ENCODE measurements around the gene DIP2C. TPM values are rescaled to one million over a fixed set of nuclear protein-coding genes. Genes with fewer than 3 reads are reported as not detected.

The DIP2C gene
- polyA plus RNA-seq, 1 of the 3 experiments (the other 2 are of a cell fraction), result 8.7 TPM

GRCh38 chr10:469947-470338, 219.5 kb downstream of the DIP2C start:
- Histone ChIP-seq H3K4me3 (ENCODE audit: low read depth in 2 of 2, low read length in 1 of 2) (no peak overlapping the region), H3K9me2 (no peaks in the 10 kb centered on the region), H3K27ac (ENCODE audit: low read depth in 2 of 2, low read length in 1 of 2) (no peak overlapping the region), H3K4me2 (no peak overlapping the region), H3K79me2 (ENCODE audit: insufficient read depth) (no peaks in the 10 kb centered on the region), H2AFZ (ENCODE audit: low read depth) (no peak overlapping the region), H3K4me1 (ENCODE audit: control insufficient read depth in 1 of 2, insufficient read depth in 2 of 2, low read depth in 1 of 2, low read length in 1 of 2) (peaks cover 0 to 4% of the 10 kb centered on the region in 2 experiments; a peak in 1 of 4 replicates), H4K20me1 (ENCODE audit: insufficient read depth) (no peaks in the 10 kb centered on the region), H3K27me3 (ENCODE audit: insufficient read depth) (no peaks in the 10 kb centered on the region), H3K9me3 (no peaks in the 10 kb centered on the region), H3K9ac (no peak overlapping the region), H3K36me3 (replicated peaks in 1 of 2; ENCODE audit: control insufficient read depth in 1 of 2, insufficient read depth in 2 of 2, low read length in 1 of 2) (peaks cover 5 to 17% of the 10 kb centered on the region in 2 experiments), H3F3A (replicated peaks; ENCODE audit: insufficient read depth) (no peaks in the 10 kb centered on the region)
- ChIA-PET POLR2A (no interaction called here), CTCF (no interaction called here)
- WGBS (ENCODE audit: low lambda C conversion rate), result 93% methylated on average over 10 of the region's 10 CpGs
- TF ChIP-seq PBX3 (IDR thresholded peaks at IDR 0.05), result no peak
- TF ChIP-seq RXRA (IDR thresholded peaks at IDR 0.05; ENCODE audit: borderline replicate concordance, low read depth), result no peak
- TF ChIP-seq REST (IDR thresholded peaks at IDR 0.05; ENCODE audit: low read depth, low read length), result no peak
- no peak for TF ChIP-seq USF1 (IDR thresholded peaks at IDR 0.05; ENCODE audit: borderline replicate concordance, low read depth)
- TF ChIP-seq TCF12 (IDR thresholded peaks at IDR 0.05), result no peak
- TF ChIP-seq MEF2A (IDR thresholded peaks at IDR 0.05; ENCODE audit: borderline replicate concordance, low read depth), result no peak
- no peak for TF ChIP-seq JUND (IDR thresholded peaks at IDR 0.05)
- no peak for TF ChIP-seq TAF1 (IDR thresholded peaks at IDR 0.05; ENCODE audit: borderline replicate concordance, low read depth, low read length)
- no peak for TF ChIP-seq YY1 (IDR thresholded peaks at IDR 0.05; ENCODE audit: low read depth)
- TF ChIP-seq EZH2phosphoT487 (IDR thresholded peaks at IDR 0.05; ENCODE audit: borderline replicate concordance, low read depth), result no peak
- no peak for TF ChIP-seq NRF1 (IDR thresholded peaks at IDR 0.05; ENCODE audit: low read depth, low read length)
- TF ChIP-seq IRF3 (IDR thresholded peaks at IDR 0.05; ENCODE audit: low read depth, low read length), result no peak
- no peak for TF ChIP-seq POLR2AphosphoS5 (IDR thresholded peaks at IDR 0.05; ENCODE audit: low read depth, low read length)
- TF ChIP-seq MAX (IDR thresholded peaks at IDR 0.05; ENCODE audit: low read depth), result no peak
- TF ChIP-seq RCOR1 (IDR thresholded peaks at IDR 0.05; ENCODE audit: low read length), result no peak
- TF ChIP-seq ELF1 (IDR thresholded peaks at IDR 0.05), result no peak
- DNase-seq, result no peak
